T-cell (primary cell): ENCODE data around the gene ZNF134. TPM values are rescaled to one million over a fixed set of nuclear protein-coding genes. Genes with fewer than 3 reads are reported as not detected.

Experiments
- ATAC-seq, 4 experiments: fragments of 200-7000 bp in 3 of 4; fragments of 150-1000 bp in 1 of 4; cut with Tn5 transposase; replicated peaks in 1 of 4; 1 replicate in 3 of 4; 2 replicates in 1 of 4; pipeline ENCODE4 v1.10.0; 2021; ENCODE audit warnings: moderate library complexity in 3 of 4, mild to moderate bottlenecking in 2 of 4, moderate number of reproducible peaks in 1 of 4
- CTCF ChIA-PET, 2 donors: fragments of 300-600 bp; sonication (Branson Sonifier 250); formaldehyde crosslinking; loops; one replicate each; lab custom pipeline; 2022; ENCODE audit warnings: antibody characterized with exemption in 2 of 2; lab: Charles Lee
- POLR2A ChIA-PET, 2 donors: fragments of 300-600 bp; sonication (Branson Sonifier 250); formaldehyde crosslinking; loops; one replicate each; lab custom pipeline; 2022; ENCODE audit warnings: antibody characterized with exemption in 2 of 2; lab: Charles Lee
- DNase-seq, 35 experiments: peaks; one replicate each; pipeline versions ENCODE4 v3.0.0 to v3.0.0-alpha.2; 2013 to 2023
- H3K27ac ChIP-seq: one replicate; pipeline ENCODE4 v1.5.1; 2013; ENCODE audit warnings: low read length
- H3K27me3 ChIP-seq, 2 experiments: replicated peaks in 1 of 2; 1 replicate in 1 of 2; 2 replicates in 1 of 2; pipeline versions ENCODE4 v1.6.1 to v1.7.0; 2013; ENCODE audit warnings: low read length in 1 of 2, mixed read lengths in 1 of 2; ENCODE audit not compliant: control insufficient read depth in 2 of 2, insufficient read depth in 2 of 2; ENCODE audit errors: extremely low read depth in 1 of 2
- H3K36me3 ChIP-seq, 2 donors: 1 replicate in 1 of 2; 2 replicates in 1 of 2; pipeline versions ENCODE4 v1.6.1 to v1.7.0; 2013; ENCODE audit warnings: low read length in 1 of 2; ENCODE audit not compliant: control insufficient read depth in 2 of 2, insufficient read depth in 1 of 2; ENCODE audit errors: extremely low read depth in 1 of 2
- H3K4me1 ChIP-seq, 2 experiments: 1 replicate in 1 of 2; 2 replicates in 1 of 2; pipeline versions ENCODE4 v1.6.1 to v1.7.0; 2013; ENCODE audit warnings: low read length in 2 of 2, mixed read lengths in 1 of 2; ENCODE audit not compliant: insufficient read depth in 2 of 2, control insufficient read depth in 1 of 2; ENCODE audit errors: extremely low read depth in 1 of 2
- H3K4me3 ChIP-seq, 2 donors: 1 replicate in 1 of 2; 2 replicates in 1 of 2; pipeline versions ENCODE4 v1.5.1 to v1.7.0; 2013; ENCODE audit warnings: mild to moderate bottlenecking in 2 of 2, low read length in 1 of 2, moderate library complexity in 1 of 2; ENCODE audit not compliant: control insufficient read depth in 1 of 2; ENCODE audit errors: extremely low read depth in 1 of 2
- H3K9me3 ChIP-seq: 2 replicates; pipeline ENCODE4 v1.7.0; 2013
- H3K27ac Mint-ChIP-seq, 2 donors: one replicate each; pipeline ENCODE4 v1.8.0; 2020 to 2021; ENCODE audit warnings: mild to moderate bottlenecking in 2 of 2, mixed read lengths in 2 of 2
- H3K27me3 Mint-ChIP-seq, 2 donors: one replicate each; pipeline ENCODE4 v1.8.0; 2021 to 2022; ENCODE audit warnings: mixed read lengths in 2 of 2
- H3K36me3 Mint-ChIP-seq: one replicate; pipeline ENCODE4 v1.8.0; 2021; ENCODE audit warnings: mixed read lengths
- H3K4me1 Mint-ChIP-seq, 3 donors: one replicate each; pipeline ENCODE4 v1.8.0; 2020 to 2022; ENCODE audit warnings: mixed read lengths in 3 of 3, mild to moderate bottlenecking in 1 of 3
- H3K4me3 Mint-ChIP-seq, 3 donors: one replicate each; pipeline ENCODE4 v1.8.0; 2020 to 2022; ENCODE audit warnings: mild to moderate bottlenecking in 3 of 3, mixed read lengths in 3 of 3, moderate library complexity in 3 of 3
- H3K9me3 Mint-ChIP-seq, 3 donors: one replicate each; pipeline ENCODE4 v1.8.0; 2020 to 2022; ENCODE audit warnings: mixed read lengths in 3 of 3
- WGBS: methylation state at CpG from one replicate; pipeline ENCODE4 v1.1.5; 2013; ENCODE audit warnings: missing lambda C conversion rate; ENCODE audit not compliant: insufficient coverage; 5-methylcytosine and 5-hydroxymethylcytosine counted together
- total RNA-seq, 35 experiments: library from RNA in 6 of 35; stranded (reverse) in 6 of 35; fragments of 120-200 nt in 1 of 35; gene quantifications; one replicate each; pipeline versions ENCODE4 v1.2.1 to v1.2.4 and lab custom pipeline; 2013 to 2026

ZNF134 gene
- total RNA-seq, 5 donors from 2014 or later (not counting 1 experiment from before 2014, with no cell fraction given): 16.4 to 31.0 (median 22.3) TPM

DNA sequence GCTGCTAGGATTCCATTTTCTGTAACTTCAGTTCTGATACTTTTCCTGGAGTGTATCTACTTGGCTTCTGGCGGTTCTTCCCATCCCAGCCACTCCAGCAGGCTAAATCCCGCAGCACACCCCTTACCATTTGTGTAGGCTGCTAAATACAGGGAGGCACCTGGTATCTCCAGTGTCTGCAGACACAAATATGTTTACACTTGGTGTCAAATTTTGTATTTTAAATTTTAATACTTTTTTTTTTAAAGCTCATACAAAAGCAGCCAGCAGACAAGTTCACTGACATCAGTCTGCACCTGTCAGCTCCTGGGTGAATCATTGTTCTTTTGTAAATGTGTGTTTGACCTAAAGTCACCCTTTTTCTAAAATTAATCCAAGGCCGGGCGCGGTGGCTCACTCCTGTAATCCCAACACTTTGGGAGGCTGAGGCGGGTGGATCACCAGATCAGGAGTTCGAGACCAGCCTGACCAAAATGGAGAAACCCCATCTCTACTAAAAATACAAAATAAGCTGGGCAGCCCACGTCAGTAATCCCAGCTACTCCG lies 51.3 kb downstream of the ZNF134 start:
- Mint-ChIP-seq H3K4me1 (peaks cover 8 to 10% (median 9%) of the 10 kb centered on the region in 3 donors), H3K27me3 (peaks cover 36 to 46% of the 10 kb centered on the region in 2 donors), H3K9me3 (peaks cover 0 to 11% (median 2%) of the 10 kb centered on the region in 3 donors), H3K4me3 (peak overlapping the region; percentile 13 to 85 (median 31)), H3K27ac (no peak overlapping the region), H3K36me3 (no peaks in the 10 kb centered on the region)
- POLR2A ChIA-PET: no interaction called here
- Histone ChIP-seq H3K36me3 (no peaks in the 10 kb centered on the region), H3K27me3 (peaks cover 11 to 51% of the 10 kb centered on the region in 2 experiments), H3K27ac (no peak overlapping the region), H3K9me3 (no peaks in the 10 kb centered on the region), H3K4me3 (no peak overlapping the region), H3K4me1 (peaks cover 2 to 9% of the 10 kb centered on the region in 2 experiments)
- ATAC-seq (no peak), DNase-seq (no peak)
- WGBS: no CpG with 5 or more reads among the region's 9 CpGs
- CTCF ChIA-PET: interaction anchor here in 1 of 2 donors (1.3 kb wide), 1 partner anchor 16 kb away, joined by 3 read pairs; the partner anchor contains the start of gene ZNF551

DNA sequence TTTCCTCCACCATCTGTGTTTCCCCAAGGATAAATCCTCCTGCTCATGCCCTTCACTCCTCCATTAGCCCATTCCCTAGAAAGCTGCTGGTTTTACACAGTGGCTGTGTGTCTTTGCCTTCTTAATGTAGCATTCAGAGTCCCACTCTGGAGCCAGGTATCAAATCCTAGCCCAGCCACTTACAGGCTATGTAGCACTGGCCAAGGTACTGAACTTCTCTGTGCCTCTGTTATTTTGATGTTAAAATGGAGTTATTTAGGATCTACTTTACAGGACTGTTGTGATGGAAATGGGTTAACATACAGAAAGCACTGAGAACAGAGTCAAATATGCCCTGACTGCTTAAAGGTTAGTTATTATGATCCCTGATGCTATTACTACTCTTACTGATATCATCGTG lies 53.2 kb downstream of the ZNF134 start:
- peaks cover 2 to 9% of the 10 kb centered on the region in 2 experiments for H3K4me1 ChIP-seq
- peaks cover 32 to 49% of the 10 kb centered on the region in 2 donors for H3K27me3 Mint-ChIP-seq
- no peaks in the 10 kb centered on the region for H3K9me3 ChIP-seq
- H3K36me3 Mint-ChIP-seq: no peaks in the 10 kb centered on the region
- POLR2A ChIA-PET: no interaction called here
- H3K9me3 Mint-ChIP-seq: peaks cover 2 to 12% (median 4%) of the 10 kb centered on the region in 3 donors
- no peak overlapping the region for H3K4me3 ChIP-seq
- H3K36me3 ChIP-seq: no peaks in the 10 kb centered on the region
- H3K27ac Mint-ChIP-seq: no peak overlapping the region
- peaks cover 11 to 47% of the 10 kb centered on the region in 2 experiments for H3K27me3 ChIP-seq
- no peak overlapping the region for H3K4me3 Mint-ChIP-seq
- DNase-seq (no peak), ATAC-seq (no peak)
- CTCF ChIA-PET: interaction anchor here in 1 of 2 donors (0.7 kb wide), 1 partner anchor 346 kb away, joined by 3 read pairs; no protein-coding TSS in a partner anchor
- peaks cover 8 to 10% (median 9%) of the 10 kb centered on the region in 3 donors for H3K4me1 Mint-ChIP-seq
- 100% methylated on average over 1 of the region's 1 CpG for WGBS
- H3K27ac ChIP-seq: no peak overlapping the region

DNA sequence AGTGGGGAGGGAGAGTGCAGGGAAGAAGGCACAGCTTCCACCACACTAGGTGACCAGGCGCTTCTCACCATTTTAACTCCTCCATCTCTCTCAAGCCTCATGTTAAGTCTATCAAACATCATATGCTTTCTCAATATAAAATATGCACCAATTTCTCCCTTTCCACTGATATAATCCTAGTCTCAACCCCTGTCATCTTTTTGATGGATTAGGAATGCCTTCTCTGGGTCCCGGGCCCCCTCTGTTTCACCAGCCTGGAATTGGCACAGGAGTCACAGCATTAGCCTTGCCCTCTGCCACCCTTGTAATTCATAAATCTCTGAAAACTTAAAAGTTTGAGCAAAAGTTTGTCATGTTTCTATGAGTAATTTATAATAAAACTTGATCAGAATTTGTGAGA lies 54.6 kb downstream of the ZNF134 start, which contains the start of gene ZSCAN4:
ZSCAN4 (plus strand) TSS at position 301 of the 400 bp plus-strand sequence. CDS start 7,211 bp downstream, outside the sequence.
- CTCF ChIA-PET: no interaction called here
- WGBS: 100% methylated on average over 1 of the region's 2 CpGs

GRCh38 chr19:57671124-57671895 lies 57.3 kb downstream of the ZNF134 start:
- Mint-ChIP-seq H3K4me3 (no peak overlapping the region), H3K27ac (peak overlapping the region in 1 of 2 donors; percentile 4), H3K36me3 (no peaks in the 10 kb centered on the region), H3K27me3 (peaks cover 24 to 28% of the 10 kb centered on the region in 2 donors), H3K4me1 (no peaks in the 10 kb centered on the region), H3K9me3 (peaks cover 10 to 14% (median 14%) of the 10 kb centered on the region in 3 donors)
- Histone ChIP-seq H3K27ac (no peak overlapping the region), H3K27me3 (peaks cover 4 to 19% of the 10 kb centered on the region in 2 experiments), H3K36me3 (no peaks in the 10 kb centered on the region), H3K4me1 (no peaks in the 10 kb centered on the region), H3K4me3 (no peak overlapping the region), H3K9me3 (no peaks in the 10 kb centered on the region)
- ChIA-PET POLR2A (no interaction called here), CTCF (interaction anchor here in 1 of 2 donors (0.7 kb wide), 1 partner anchor 30 kb away, joined by 3 read pairs; no protein-coding TSS in a partner anchor)
- 79% methylated on average over 6 of the region's 7 CpGs for WGBS
- ATAC-seq (no peak), DNase-seq (no peak)

More for the DNA sequence above, 54.6 kb downstream of the ZNF134 start, which contains the start of gene ZSCAN4:
- DNase-seq: no peak
- H3K27me3 ChIP-seq: peaks cover 10 to 37% of the 10 kb centered on the region in 2 experiments
- ATAC-seq: no peak
- H3K27ac Mint-ChIP-seq: no peak within 1 kb of the TSS
- no peaks in the 10 kb centered on the region for H3K9me3 ChIP-seq
- H3K9me3 Mint-ChIP-seq: peaks cover 2 to 12% (median 4%) of the 10 kb centered on the region in 3 donors
- peaks cover 8 to 10% (median 9%) of the 10 kb centered on the region in 3 donors for H3K4me1 Mint-ChIP-seq
- peaks cover 2 to 9% of the 10 kb centered on the region in 2 experiments for H3K4me1 ChIP-seq
- peaks cover 32 to 40% of the 10 kb centered on the region in 2 donors for H3K27me3 Mint-ChIP-seq
- no peak within 1 kb of the TSS for H3K4me3 ChIP-seq
- POLR2A ChIA-PET: no interaction called here
- no peak within 1 kb of the TSS for H3K27ac ChIP-seq
- H3K36me3 ChIP-seq: no peaks in the 10 kb centered on the region
- H3K36me3 Mint-ChIP-seq: no peaks in the 10 kb centered on the region
- no peak within 1 kb of the TSS for H3K4me3 Mint-ChIP-seq

- ATAC-seq: no peak
- ChIA-PET POLR2A (interaction anchor here in 1 of 2 donors (0.6 kb wide), 1 partner anchor 13 kb away, joined by 4 read pairs; no protein-coding TSS in a partner anchor), CTCF (no interaction called here)
- peaks cover 2% of the 10 kb centered on the region for H3K36me3 Mint-ChIP-seq
- H3K36me3 ChIP-seq: no peaks in the 10 kb centered on the region
- H3K27ac Mint-ChIP-seq: no peak overlapping the region
- no CpG with 5 or more reads among the region's 4 CpGs for WGBS
- peaks cover 12 to 20% (median 14%) of the 10 kb centered on the region in 3 donors for H3K9me3 Mint-ChIP-seq
- no peaks in the 10 kb centered on the region for H3K9me3 ChIP-seq
- H3K4me1 Mint-ChIP-seq: no peaks in the 10 kb centered on the region
- no peak overlapping the region for H3K4me3 Mint-ChIP-seq
- no peak for DNase-seq
- no peak overlapping the region for H3K4me3 ChIP-seq
- H3K4me1 ChIP-seq: no peaks in the 10 kb centered on the region
- no peak overlapping the region for H3K27ac ChIP-seq
- H3K27me3 ChIP-seq: peaks cover 4 to 18% of the 10 kb centered on the region in 2 experiments
- H3K27me3 Mint-ChIP-seq: peaks cover 28 to 33% of the 10 kb centered on the region in 2 donors
These were observed 58.4 kb downstream of the ZNF134 start for GRCh38 chr19:57672466-57672865.
